Inflammatory macrophage treated with lipopolysaccharide for 4 hours (primary cell): ENCODE data around the gene RNF44.

Source experiments
- DNase-seq: peaks from one replicate; pipeline ENCODE4 v3.0.0-alpha.2; 2020

Gene RNF44

GRCh38 chr5:176534640-176535039 lies 2.6 kb downstream of the RNF44 start:
- no peak for DNase-seq

- no peak for DNase-seq
Observed at GRCh38 chr5:176533894-176534611, 3.1 kb downstream of the RNF44 start.

GRCh38 chr5:176533390-176533789 lies 3.8 kb downstream of the RNF44 start:
- no peak for DNase-seq

- DNase-seq, result no peak
Observed at GRCh38 chr5:176532795-176533194, 4.4 kb downstream of the RNF44 start.

GRCh38 chr5:176531902-176532493 lies 5.2 kb downstream of the RNF44 start:
- no peak for DNase-seq

- no peak for DNase-seq
Observed at GRCh38 chr5:176530983-176531901, 6.0 kb downstream of the RNF44 start.

DNA sequence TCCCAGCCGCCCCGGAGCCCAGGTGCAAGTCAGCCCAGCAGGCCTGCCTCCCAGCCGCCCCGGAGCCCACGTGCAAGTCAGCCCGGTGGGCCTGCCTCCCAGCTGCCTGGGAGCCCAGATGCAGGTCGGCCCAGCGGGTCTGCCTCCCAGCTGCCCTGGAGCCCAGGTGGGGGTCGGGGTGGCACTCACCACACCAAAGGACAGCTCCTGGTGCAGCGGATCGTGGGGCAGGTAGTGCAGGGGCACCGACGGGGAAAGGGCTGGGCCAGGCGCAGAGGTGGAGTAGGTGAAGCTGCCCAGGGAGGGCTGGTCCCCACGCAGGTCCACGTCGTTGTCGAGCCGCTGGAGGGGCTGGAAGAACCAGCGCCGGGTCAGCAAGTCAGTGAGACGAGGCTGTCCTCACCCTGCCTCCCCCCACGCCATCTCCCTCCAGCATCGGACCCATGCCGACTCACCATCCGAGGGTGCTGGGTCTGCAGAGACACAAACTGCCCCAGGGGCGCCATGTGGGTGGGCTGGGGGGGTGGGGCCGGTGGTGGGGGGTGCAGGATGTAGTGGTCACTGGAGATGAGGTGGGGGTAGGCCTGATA lies 6.7 kb downstream of the RNF44 start:
- DNase-seq, result no peak

DNA sequence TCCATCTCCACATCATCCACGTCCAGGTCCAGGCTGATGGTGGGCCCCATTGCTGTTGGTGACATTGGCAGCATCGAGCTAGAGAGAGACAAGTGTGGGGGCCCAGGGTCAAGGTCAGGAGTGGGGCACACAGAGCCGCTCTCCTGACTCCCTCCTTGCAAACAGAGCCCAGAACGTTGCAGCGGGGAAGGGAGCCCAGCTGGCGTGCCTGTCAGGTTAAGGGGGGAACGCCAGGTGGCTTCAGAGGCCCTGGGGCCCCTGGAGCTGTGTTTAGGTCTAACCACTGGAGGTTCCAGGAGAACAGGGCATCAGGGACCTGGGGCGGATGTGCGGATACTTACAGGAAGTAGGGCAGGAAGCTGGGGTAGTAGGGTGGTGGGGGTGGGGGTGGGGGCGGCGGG lies 7.5 kb downstream of the RNF44 start:
- DNase-seq, result no peak

DNA sequence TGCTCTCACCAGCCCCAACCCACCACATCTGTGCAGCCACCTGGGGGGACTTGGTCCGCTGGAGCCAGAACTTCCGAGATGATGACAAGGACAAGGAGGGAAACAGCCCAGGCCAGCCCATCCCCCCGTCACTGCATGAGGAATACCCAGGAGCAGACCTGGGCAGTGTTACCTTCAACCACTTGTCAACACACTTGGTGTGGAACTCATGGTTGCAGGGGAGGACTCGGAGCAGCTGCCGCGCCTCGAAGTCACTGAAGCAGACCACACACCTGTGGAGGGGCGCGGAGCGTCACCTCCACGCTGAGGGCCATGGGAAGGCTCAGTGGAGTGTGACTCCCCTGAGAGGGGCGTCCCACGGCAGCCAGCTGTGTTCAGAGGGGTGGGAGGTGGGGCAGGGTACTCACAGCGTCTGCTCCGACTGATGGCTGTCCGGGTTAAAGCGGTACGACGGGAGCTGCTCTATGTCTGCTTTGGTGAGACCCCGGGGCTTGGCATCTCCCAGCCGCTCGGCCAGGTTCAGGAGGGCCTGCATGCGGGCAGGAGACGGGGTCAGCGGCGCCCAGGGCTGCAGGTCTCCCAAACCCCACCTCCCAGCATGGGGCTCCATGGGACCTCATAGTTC lies 8.0 kb downstream of the RNF44 start:
- DNase-seq, result no peak

DNA sequence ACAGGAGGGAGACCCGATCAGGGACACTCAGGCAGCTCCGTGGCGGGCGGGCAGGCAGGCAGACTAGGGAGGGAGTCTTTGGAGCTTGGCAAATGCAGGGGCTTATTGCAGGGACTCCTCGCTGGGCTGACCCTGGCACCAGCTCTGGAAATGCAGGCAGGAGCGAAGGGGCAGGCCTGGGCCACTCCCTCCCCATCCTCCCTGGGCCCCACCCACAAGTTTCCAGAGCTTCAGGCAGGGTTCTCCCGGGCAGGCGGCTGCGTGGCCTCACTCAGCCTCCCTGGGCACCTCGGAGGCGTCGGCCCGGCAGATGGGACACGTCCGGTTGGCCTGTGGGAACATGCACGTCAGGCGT lies 8.5 kb downstream of the RNF44 start:
- DNase-seq, result no peak

DNA sequence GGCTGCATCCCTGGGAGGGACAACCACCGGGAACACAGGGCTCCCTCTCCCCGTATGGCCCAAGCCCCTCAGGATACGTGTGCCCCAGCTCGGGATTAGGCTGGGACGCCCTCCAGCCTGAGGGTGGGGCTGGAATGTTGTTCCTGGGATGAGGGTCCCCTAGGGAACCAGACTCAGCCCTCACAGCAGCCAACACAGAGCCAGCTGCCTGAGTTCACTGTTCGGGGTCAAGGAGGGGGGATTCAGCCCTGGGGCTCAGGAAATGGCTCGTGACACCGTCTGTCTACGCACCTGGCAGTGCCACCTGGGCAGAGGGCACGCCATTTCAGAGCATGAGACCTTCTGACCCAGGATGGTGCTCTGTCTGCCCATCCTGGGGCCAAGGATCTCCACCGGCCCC lies 8.9 kb downstream of the RNF44 start:
- DNase-seq, result no peak

GRCh38 chr5:176527246-176528222 lies 9.7 kb downstream of the RNF44 start:
- no peak for DNase-seq

DNA sequence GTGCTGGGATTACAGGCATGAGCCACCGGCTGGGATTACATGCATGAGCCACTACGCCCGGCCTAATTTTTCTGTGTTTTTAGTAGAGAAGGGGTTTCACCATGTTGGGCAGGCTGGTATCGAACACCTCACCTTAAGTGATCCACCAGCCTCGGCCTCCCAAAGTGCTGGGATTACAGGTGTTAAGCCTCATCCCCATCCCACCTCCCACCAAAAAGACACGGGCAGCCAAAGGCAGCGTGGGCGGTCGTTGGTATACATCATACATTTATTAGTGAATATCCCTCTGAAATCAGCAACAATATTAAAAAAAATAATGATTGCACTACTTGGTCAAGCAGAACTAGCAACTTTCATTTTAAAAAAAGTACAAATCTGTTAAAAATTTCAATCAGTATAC lies 10.7 kb downstream of the RNF44 start:
- DNase-seq, result no peak

DNA sequence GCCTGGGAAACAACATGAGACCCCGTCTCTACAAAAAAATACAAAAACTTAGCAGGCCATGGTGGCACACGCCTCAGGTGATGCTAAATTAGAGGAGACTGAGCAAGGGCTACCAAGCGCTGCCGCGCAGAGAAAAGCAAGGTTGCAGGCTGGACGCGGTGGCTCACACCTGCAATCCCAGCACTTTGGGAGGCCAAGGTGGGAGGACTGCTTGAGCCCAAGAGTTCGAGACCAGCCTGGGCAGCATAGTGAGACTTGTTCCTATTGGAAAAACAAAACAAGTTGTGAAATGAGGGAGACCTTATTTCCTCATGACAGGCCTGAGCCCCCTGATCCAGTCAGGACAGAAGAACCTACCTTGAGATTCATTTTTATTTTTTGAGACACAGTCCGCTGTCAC lies 11.5 kb downstream of the RNF44 start:
- DNase-seq, result no peak

GRCh38 chr5:176524987-176525386 lies 12.2 kb downstream of the RNF44 start:
- no peak for DNase-seq

DNA sequence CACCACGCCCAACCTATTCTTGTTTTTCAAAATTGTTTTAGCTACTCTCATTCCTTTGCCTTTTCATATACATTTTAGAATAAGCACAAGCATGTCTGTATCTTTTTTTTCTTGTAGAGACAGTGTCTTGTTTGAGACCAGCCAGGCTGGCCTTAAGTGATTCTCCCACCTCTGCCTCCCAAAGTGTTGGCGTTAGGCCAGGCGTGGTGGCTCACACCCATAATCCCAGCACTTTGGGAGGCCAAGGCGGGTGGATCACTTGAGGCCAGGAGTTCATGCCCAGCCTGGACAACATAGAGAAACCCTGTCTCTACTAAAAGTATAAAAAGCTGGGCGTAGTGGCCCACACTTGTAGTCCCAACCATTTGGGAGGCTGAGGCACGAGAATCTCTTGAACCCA lies 13.1 kb downstream of the RNF44 start:
- no peak for DNase-seq

GRCh38 chr5:176521699-176522263 lies 15.4 kb downstream of the RNF44 start:
- no peak for DNase-seq

- no peak for DNase-seq
Observed at GRCh38 chr5:176521286-176521685, 15.9 kb downstream of the RNF44 start.

DNA sequence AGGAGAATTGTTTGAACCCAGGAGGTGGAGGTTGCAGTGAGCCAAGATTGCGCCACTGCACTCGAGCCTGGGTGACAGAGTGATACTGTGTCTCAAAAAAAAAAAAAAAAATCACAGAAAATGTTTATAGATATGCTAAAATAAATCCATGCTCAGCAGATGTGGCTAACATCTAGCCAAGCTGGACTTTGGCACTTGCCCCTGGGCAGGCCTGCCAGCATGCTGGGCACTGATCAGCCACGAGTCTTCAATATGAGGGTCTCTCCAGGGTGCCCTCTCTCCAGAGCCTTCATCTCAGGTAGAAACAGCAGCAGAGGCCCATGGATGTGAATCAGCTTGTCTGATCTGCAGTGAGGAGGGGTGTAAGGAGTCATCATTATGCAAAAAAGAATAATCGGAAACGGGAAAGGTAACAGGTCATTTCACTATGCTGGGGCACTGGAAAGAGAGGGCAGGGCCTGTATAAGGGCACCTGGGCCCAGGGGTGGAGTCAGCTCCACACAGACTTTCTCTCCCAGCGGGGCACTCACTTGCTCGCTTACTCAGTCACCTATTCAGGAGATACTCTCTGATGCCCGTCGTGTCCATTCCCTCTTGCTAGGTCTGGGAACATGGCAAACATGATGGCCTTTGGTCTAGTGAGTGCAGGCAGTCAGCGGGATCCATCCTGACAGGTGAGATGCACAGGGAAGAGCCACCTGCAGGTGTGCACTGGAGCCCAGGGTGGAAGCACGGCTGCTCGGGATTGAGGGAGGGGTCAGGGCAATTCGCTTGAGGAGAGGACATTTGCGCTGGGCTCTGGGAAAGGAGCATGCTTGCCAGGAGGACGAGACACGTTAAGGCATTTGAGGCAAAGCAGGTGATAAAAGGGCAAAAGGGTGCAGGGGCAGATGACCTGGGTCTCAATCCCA lies 17.1 kb downstream of the RNF44 start:
- no peak for DNase-seq

GRCh38 chr5:176517053-176517661 lies 20.0 kb downstream of the RNF44 start:
- DNase-seq, result no peak
